PC-3 (cell line): ENCODE data around the gene RBMXL2.

Experiments used
- EZH2 ChIP-seq: fragments of 300-600 bp; sonication (generic); IDR thresholded peaks from one replicate; pipeline ENCODE4 v1.6.1; 2017; ENCODE audit warnings: antibody characterized with exemption, mild to moderate bottlenecking, low read length; ENCODE audit not compliant: unreplicated experiment
- EZH2phosphoT487 ChIP-seq: fragments of 300-600 bp; sonication (generic); IDR thresholded peaks from 2 replicates; pipeline ENCODE4 v1.6.1; 2018; ENCODE audit warnings: mild to moderate bottlenecking, antibody characterized with exemption, low read length, borderline replicate concordance
- TF ChIP-seq, protein P1 (sequence below): fragments of 300-600 bp; sonication (generic); conservative IDR thresholded peaks from 2 replicates; pipeline ENCODE4 v1.5.1; 2017; ENCODE audit warnings: antibody characterized with exemption, low read depth, mild to moderate bottlenecking, low read length

DNA sequence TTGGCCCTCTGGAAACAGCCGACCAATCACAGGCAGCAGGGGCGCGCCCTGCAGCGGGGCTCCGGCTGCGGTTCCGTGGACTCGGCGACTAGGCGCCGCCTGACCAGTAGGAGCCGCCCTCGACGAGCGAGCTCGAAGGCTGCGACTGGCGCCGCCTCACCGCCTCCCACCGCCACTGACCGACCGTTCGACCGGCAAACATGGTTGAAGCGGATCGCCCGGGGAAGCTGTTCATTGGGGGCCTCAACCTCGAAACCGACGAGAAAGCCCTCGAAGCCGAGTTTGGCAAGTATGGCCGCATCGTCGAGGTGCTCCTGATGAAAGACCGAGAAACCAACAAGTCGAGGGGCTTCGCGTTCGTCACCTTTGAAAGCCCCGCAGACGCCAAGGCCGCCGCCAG, at the start of gene RBMXL2:
- TF ChIP-seq, protein P1, sequence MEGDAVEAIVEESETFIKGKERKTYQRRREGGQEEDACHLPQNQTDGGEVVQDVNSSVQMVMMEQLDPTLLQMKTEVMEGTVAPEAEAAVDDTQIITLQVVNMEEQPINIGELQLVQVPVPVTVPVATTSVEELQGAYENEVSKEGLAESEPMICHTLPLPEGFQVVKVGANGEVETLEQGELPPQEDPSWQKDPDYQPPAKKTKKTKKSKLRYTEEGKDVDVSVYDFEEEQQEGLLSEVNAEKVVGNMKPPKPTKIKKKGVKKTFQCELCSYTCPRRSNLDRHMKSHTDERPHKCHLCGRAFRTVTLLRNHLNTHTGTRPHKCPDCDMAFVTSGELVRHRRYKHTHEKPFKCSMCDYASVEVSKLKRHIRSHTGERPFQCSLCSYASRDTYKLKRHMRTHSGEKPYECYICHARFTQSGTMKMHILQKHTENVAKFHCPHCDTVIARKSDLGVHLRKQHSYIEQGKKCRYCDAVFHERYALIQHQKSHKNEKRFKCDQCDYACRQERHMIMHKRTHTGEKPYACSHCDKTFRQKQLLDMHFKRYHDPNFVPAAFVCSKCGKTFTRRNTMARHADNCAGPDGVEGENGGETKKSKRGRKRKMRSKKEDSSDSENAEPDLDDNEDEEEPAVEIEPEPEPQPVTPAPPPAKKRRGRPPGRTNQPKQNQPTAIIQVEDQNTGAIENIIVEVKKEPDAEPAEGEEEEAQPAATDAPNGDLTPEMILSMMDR: no peak
- no peak for TF ChIP-seq EZH2
- no peak for TF ChIP-seq EZH2phosphoT487
